ENCODE data around the gene DAD1.
"Not testable (repeated sequence)": the region's sequence is repeated elsewhere in the genome, so short reads cannot be mapped to it uniquely, and the experiment has no call there.

Gene DAD1

DNA sequence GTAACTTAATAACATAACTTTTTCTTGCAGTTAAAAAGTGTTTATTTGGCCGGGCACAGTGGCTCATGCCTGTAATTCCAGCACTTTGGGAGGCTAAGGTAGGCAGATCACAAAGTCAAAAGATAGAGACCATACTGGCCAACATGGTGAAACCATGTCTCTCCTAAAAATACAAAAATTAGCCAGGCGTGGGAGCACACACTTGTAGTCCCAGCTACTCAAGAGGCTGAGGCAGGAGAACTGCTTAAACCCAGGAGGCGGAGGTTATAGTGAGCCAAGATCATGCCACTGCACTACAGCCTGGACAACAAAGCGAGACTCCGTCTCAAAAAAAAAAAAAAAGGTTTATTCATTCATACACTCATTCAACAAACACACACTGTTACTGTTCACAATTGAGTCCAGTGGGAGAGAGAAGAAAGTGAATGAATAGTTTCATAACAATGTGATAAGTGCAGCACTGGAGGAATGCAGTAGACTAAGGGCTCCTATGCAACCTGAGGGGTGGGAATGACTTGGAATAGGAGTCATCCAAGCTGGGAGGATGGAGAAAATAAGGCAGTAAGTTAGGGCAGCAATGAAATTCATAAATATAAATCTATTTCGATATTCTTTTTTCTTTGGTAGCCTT, 19.8 kb downstream of the DAD1 start:
- DNase-seq: no peak

DNA sequence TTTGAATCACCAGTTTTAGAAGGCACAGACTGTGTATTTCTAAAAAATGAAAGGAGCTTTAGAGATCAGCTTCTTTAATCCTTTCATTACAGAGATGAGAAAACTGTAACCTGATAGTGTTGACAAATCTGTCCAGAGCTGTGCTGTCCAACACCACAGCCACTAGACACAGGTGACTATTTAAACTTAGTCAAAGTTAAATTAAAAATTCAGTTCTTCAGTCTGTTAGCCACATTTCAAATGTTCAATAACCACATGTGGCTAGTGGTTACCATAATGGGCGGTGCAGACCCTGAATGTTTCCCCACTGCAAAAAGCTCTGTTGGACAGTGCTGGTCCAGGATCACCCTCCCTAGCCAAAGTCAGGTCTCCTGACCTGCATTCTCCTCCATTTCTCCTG, 21.6 kb downstream of the DAD1 start:
- no peak for DNase-seq

DNA sequence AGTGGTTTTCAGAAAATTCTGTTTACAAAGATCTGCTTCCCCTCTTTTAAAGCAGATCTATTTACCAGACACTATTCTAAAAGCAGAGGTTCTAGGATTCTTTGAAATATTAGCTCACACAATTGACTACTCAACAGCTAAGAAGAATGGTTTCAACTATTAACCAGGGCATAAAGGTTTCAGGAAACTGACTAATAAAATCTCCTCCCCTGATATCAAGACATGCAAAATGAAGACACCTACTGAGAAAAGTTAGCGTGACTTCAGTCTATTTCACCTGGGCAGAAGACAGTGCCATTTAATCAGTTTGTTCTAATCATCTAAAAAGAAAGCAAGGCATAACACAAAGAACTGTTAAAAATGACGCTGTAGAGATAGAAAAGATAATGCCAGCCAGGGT, 22.2 kb downstream of the DAD1 start:
- no peak for DNase-seq

DNA sequence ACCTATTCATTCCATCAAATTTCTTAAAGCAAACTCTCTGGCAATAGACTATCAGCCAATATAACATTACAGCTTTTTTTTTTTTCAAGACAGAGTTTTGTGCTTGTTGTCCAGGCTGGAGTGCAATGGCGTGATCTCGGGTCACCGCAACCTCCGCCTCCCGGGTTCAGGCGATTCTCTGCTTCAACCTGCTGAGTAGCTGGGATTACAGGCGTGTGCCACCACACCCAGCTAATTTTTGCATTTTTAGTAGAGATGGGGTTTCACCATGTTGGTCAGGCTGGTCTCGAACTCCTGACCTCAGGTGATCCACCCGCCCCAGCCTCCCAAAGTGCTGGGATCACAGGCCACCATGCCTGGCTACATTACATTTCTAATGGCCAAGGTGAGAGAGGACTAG, 22.8 kb downstream of the DAD1 start:
- DNase-seq: not testable (repeated sequence)

DNA sequence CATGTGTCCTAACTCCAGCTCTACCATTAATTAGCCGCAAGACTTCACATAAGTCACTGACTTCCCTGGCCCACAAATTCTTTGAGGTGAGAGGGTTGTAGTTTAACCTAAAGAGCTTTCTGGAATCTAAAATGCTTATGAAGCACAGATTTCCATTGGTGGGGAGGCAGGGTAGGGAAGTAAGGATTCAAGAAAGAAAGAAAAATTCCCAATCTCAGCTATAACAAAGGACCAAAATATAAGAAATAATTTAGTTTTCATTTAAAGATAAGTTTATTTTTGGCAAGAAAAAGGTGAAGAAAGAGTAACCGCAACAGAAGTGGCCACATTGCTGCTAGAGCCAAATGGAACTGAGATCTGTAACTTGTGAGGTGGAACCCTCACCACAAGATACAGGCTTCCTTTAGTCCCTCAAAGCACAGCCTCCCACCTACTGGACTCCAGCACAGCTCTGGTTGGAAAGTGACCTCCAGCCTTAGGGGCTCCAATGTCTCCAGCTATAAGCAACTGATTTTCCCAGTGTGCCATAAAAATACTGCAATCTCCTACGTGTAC, 23.6 kb downstream of the DAD1 start:
- no peak for DNase-seq

DNA sequence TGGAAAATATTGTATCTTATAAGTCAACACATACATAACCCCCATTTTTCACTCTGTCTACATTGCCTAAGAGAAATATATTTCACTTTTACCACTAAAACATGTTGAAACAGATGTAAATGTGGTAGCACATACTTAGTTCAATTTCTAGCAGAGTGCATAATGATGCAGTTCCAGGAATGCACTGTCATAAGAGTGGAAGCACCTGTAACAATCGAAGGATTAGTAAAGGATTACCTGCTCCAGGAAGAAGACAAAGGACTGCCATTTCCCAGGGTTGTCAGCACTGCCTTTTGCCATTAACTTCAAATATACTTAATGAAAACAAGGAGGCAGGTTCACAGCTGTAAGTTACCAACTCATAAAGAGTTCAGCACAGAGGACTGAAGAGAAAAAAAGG, 24.6 kb downstream of the DAD1 start:
- DNase-seq: no peak

DNA sequence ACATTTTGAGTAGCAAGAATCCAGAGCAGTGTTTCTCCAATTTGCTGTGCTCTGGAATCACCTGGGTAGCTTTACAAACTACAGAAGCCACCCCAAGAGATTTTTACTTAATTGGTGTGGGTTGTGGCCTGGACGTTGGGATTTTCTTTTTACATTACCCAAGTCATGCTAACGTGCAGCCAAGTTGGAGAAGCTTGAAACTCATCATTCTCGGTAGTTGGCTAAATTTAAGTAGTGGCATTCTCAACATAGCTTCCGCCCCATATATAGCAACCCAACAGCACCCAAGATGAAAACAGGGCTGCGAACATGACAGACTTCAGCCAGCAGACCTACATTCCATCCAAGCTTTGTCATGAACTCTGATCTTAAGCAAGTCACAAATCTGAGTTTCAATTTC, 25.0 kb downstream of the DAD1 start:
- no peak for DNase-seq

DNA sequence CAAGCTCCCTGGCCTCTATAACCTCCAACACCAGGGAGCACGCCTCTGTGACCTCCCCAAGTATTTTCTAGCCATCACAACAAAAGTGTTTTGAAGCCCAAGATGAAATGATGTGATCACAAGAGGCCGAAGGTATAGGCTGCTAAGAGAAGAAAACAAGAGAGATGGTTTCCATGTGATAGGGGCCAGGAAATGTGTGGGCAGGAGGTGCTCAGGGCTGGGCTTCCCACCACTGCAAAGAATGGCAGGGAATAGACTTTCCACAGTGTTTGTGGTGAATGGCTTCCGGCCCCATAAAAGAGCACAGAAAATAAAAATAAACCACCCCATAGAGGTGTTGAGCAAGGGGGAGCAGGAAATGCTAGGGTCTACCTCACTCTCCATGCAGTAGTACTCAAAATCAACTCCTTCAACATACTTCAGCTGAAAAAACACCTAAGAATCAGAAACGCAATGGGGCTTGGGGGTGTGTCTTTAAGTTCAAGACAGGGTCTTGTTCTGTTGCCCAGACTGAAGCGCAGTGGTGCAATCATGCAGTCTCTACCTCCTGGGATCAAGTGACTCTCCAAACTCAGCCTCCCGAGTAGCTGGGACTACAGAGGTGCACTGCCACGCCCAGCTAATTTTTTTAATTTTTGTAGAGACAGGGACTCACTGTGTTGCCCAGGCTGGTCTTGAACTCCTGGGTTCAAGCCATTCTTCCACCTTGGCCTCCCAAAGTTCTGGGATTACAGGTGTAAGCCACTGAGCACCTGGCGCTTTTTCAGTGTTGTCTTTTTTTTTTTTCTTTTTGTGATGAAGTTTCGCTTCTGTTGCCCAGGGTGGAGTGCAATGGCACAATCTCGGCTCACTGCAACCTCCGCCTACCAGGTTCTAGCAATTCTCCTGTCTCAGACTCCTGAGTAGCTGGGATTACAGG, 27.1 kb downstream of the DAD1 start:
- no peak for DNase-seq

DNA sequence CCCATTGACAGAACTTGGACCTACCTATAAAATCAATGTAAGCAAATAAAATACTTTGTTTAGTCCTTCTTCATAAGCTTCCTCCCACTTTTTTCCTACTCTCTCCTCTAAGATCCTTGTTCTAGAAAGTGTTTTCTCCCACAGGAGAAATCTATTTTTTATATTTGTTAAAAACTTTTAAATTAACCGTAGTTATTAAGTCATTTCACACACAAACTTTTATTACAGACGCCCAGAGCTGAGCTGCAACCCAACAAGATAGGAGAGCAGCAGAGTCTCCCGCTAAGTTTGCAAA, 27.7 kb downstream of the DAD1 start:
- no peak for DNase-seq

DNA sequence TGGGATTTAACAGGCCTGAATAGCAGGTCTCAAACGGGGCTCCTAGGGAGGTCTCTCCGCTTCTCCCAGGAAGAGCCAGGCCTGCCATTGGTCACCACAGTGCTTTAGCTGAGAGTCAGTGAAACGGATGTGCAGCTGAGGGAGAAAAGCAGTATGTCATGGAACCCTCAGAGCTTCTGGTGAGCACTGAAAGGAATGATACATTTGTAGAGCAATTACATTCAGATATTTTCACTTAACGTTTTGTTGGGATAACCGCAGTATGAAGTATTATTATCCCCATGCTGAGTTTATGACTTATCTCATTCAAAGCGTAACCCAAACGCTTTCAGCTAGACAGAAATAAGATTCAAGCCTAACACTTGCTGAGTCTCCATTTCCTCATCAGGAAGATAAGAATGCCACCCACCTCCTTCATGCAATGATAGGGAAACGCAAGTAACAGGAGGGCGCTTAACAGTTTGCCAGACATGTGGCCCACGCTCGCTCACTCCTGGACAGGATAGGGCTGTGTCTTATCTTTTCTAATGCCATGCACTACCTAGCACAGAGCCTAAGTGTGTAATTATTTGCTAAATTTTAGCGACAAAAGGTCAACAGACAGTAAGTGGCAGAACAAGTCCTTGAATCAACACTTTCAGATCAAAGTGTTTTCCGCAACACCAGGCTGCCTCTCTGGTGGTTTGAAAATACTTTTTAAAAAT, 28.2 kb downstream of the DAD1 start:
- no peak for DNase-seq

DNA sequence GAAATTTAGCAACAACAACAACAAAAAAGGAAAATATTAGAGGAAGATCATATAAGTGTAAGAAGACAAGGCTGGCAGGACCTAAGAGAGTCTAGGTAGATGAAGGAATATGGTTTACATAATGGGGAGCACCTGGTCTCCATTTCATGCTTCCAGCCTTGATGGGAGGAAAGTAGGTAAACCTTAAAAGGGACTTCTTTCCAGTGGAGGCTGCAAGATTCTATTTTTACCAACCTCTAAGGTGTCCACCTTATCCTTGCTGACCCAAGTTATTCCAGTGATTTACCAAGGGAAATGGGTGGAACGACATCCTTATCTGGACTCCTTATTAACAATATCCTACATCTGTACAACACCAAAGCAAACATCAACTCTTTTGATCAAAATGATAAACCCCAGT, 30.0 kb downstream of the DAD1 start:
- no peak for DNase-seq

DNA sequence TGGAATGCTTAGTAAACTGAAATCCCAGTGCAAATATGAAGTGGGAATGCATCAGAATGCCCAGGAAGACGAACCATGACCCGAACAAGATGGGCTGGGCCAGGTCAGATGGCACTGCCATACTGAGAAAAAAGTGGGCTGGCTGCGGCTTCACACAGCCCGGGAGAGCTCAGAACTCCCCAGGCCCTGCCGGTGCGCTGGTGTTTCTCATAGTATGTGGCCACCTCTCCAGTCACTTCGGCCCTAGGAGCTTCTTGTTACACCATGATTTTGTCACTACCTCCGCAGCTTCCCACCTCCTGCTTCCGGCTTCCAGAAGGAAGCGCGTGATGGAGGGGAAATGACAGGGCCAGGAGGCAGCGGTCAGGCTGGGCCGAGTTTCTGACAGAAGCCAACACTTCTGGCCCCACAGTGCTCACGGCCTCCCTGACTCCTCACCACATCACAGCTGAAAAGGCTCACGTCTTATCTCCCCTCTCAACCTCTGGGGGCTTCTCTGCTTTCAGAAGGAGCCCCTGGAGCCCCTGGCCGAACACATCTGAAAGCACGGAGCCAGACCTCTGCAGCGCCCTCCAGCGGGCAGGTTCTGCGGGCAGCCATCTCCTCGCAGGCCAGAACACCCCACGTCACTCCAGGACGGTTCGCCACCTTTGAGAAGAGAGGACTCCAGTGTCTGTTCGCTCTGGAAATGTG, 30.7 kb downstream of the DAD1 start:
- DNase-seq: no peak

DNA sequence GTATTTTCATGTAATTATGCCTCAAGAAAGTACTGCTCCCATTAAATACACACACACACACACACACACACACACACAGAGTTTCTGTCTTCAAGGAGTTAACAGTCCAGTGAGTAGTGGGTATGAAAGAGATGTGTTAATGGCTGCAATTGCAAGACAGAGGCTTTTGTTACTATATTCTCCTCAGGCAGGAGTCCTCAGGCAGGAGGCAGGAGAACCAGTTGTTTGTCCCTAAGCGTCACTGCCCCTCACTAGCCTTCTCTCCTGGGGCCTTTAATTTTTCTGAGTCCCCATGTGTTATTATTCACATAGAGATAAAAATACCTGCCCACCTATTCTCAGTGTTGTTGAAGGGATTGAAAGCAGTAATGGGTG, 31.2 kb downstream of the DAD1 start:
- DNase-seq: no peak

DNA sequence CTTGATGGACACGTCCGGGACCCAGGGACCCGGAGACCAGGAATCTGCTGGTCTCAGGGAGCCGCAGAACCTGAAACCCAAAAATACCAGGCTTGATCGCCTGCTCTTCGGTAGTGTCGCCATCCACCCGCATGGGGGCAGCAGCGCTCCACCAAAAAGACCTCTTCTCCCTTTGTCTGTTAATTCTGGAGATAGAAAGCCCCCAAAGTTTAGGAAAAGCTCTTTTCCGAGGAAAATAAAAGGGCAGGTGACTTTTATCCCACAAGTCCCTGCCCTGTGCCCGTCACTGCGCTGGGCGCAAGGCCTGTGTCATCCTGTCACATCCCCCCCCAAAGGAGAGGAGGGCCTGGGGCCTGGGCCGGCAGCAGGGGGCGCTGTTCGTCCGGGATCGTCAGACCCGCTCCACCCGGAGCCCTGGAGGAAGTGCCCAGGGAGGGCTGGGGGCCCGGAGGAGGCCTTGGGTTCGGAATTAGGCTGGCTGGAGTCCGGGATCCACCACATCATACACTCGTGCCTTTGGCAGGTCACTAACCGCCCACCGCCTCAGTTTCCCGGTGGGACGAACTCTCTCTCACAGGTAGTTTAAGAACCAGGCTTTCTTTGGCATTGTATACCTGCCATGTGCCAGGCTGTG, 31.9 kb downstream of the DAD1 start:
- peak in 57 of 58 donors; percentile 23 to 87 (median 70) for DNase-seq

DNA sequence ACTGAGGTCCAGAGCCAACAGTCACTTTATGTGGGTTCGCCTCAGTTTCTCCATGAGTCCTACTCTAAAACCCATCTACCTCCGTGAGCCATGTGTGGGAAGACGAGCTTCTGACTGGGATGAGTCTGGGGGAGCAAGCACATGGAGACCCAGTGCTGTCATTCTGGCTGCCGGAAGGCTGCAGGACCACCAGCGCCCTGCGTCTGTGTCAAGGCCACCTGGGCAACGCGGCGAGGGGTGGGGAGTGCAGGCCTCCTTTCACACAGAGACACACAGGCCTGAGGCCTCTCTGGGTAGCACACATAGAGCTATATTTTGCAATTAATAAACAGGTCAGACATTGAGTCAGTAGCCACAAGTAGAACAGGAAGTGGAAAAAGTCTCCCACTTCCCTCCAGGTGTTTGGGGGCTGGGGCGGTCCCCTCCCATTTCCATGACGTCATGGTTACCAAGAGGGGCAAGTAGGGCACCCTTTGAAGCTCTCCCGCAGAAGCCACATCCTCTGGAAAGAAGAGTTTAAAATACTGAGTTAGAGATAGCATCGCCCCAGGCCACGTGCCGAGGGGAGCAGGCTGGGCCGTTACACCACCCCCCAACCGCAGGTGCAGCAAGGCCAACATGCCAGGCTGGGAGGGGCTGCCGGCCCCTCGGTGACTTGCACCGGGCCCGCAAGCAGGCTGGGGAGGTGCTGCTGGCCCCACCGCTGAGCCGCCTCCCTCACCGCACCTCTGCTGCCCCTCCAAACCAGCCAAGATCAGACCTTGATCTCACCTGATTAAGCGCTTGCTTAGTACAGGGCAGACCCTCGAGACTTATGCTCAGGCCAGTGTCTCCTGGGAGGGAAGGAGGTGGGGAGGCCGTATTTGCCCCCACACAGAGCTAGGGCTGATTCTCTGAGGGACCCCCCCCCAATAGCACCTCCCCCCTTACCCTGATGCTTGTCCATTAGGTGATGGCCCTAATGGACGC, 32.7 kb downstream of the DAD1 start:
- peak in 2 of 58 donors; percentile 9 to 15 for DNase-seq

DNA sequence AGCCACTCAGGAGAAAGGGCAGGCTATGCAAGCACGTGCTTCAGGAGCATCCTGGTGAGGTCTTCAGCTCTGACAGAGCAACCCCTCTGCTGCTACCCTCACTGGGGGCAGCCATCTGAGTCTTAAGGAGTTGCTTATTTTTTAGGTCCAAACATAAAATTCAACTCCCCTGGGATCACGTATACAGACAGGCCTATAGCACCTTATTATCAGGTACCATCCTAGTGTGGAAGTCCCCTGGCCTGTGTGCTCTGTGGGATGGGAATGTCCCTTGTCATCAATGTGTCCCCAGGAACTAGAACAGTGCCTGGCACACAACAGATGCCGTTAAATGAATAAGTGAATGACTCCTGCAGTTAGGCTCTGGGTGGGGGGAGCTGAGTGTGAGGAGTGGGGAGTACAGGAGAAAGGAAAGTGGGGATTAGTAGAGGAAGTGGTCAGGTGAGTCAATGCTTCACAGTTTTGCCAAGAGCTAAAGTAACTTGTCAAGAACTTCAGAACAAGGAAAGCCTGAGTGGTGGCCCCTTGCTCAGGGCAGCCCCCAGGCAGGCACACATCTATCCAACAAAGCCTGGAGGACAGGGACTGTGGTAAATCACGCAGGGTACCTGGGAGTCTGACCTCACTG, 33.5 kb downstream of the DAD1 start:
- DNase-seq: no peak

DNA sequence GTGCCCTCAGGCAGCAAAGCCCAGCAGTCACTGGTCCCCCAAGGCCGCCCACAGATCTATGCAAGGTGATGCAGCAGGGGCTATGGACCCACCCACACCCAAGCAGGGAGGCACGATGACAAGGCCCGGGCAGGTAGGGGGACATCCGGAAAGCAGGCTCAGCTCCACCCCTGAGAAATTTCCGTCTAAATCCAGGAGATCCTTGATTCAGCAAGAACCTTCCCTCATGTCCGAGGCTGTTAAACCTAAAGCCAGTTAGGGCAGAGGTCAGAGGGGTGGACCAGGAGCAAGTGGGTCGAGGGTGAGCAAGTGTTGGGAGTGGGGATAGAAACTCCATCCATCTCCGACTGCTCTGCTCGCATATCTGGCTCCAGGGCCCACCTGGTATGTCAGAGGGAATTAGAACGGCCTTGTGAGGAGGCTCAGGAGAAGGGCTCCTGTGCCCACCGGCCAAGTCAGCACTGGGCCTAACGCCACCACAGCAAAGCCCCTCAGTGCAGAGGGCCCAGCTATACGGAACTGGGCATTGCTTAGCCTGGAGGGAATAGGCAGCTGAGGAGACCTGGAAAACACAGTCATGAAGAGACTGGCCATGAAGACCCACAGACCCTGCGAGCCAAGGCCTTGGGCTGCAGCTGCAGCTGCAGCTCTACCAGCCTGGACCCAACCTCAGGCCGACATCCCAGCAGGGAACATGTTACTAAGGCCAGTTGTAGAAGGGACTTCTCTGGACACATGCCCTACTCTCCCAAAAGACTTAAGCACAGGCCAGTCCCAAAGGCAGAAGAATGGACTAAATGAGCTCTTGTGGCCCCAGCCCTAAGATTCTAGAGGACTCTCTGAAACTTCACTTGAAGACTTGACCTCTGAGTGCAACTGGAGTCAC, 34.3 kb downstream of the DAD1 start:
- no peak for DNase-seq

DNA sequence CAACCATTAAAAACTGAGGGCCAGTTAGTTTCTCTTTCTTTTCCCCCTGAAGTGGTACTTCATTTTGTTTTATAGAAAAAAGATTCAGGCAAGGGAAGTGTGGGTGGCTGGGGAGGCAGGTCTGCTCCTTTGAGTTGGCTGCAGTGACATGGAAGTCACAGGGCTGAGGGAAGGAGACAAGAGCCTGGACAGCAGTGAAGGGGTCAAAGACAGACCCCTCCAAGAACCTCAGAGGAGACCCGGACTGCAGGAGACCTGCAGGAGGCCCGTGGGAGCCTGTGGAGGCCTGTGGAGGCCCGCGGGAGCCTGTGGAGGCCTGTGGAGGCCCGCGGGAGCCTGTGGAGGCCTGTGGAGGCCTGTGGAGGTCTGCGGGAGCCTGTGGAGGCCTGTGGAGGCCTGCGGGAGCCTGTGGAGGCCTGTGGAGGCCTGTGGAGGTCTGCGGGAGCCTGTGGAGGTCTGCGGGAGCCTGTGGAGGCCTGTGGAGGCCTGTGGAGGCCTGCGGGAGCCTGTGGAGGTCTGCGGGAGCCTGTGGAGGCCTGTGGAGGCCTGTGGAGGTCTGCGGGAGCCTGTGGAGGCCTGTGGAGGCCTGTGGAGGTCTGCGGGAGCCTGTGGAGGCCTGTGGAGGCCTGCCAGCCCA, 35.0 kb downstream of the DAD1 start:
- DNase-seq: not testable (repeated sequence)
